ENCODE data around the gene XPO1.

The XPO1 gene

DNA sequence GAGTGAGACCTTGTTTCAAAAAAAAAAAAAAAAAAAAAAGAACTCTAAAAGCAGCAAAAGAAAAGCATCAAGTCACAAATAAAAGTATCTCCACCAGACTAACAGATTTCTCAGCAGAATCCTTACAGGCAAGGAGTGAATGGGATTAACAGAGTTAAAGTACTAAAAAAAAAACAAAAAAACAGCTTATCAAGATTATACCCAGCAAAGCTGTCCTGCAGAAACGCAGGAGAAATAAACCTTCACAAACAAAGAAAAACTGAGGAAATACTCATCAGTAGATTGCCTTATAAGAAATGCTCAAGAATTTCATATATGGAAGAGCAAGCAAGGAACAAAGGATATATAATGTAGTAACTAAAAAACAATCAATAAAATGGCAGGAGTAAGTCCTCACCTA, 102.9 kb downstream of the XPO1 start:
- no peak for DNase-seq (ENCODE audit: low read depth in 2 of 3, low spot score in 1 of 3)

DNA sequence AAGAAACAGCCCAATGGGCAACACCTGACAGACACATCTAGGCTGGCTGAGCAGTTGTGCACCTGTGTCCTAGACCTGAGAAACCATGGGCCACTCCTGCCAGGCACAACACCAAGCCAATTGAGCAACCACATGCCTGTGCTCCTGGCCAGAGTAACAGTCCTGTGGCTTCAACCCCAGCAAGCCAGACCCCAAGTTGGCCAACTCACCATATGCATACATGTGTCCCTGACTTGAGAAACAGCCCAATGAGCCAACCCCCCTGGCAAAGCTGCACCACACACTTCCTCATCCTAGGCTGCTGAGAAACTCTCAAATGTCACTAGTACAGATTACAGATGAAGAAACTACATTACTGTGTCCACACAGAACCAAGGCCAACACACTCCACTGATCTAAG, 103.8 kb downstream of the XPO1 start:
- no peak for DNase-seq (ENCODE audit: low read depth in 2 of 3, low spot score in 1 of 3)

GRCh38 chr2:61433606-61434005, 104.5 kb downstream of the XPO1 start:
- DNase-seq (ENCODE audit: low read depth in 2 of 3, low spot score in 1 of 3), result no peak

GRCh38 chr2:61432990-61433389, 105.2 kb downstream of the XPO1 start:
- DNase-seq (ENCODE audit: low read depth in 2 of 3, low spot score in 1 of 3), result no peak

DNA sequence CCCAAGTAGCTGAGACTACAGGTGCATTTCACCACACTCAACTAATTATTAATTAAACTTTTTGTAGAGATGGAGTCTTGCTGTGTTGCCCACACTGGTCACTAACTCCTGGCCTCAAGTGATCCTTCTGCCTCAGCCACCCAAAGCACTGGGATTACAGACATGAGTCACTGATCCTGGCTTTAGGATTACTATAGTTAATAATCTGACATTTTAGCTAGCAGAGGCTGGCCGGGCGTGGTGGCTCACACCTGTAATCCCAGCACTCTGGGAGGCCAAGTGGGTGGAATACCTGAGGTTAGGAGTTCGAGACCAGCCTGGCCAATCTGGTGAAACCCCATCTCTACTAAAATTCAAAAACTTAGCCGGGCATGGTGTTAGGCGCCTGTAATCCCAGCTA, 106.8 kb downstream of the XPO1 start:
- DNase-seq (ENCODE audit: low read depth in 2 of 3, low spot score in 1 of 3), result no peak
